GM19372 (cell line): ENCODE results near the gene HLA-DRA.

ENCODE experiments used
- ATAC-seq: cut with Tn5 transposase; IDR thresholded peaks from one replicate; pipeline ENCODE4 v1.9.1; 2021; ENCODE audit warnings: mild to moderate bottlenecking, low read depth, moderate library complexity; ENCODE audit not compliant: unreplicated experiment

The HLA-DRA gene

GRCh38 chr6:32473376-32474348 is 34.0 kb downstream of the HLA-DRA start:
- peak; percentile 81 for ATAC-seq

DNA sequence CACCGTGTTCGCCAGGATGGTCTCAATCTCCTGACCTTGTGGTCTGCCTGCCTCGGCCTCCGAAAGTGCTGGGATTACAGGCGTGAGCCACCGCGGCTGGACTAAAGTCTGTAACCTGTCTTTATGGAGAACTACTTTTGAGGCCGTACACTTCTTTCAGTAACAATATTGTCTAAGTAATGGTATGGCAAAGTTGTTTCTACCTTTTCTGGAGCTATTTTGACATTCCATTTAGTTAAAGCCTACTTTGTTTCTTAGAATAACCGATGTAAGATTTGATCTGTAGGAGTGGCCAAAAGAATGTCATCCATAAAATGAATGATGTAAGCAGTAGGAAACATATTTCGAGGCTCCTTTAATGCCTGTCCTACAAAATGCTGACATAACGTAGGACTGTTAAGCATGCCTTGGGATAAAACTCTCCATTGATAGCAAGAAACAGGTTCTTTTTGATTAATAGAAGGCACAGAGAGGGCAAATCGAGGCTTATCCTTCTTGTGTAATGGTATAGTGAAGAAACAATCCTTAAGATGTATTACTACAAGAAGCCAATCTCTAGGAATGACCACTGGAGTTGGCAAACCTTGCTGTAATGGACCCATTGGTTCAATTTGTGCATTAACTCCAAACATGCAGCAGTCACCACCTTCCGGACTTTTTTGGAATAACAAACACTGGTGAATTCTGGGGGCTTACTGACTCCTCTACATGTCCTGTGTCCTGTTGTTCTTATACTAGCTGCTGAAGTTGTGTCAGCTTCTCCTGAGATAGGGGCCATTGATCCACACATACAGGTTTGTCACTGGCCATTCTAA is 35.9 kb downstream of the HLA-DRA start:
- ATAC-seq: no peak

DNA sequence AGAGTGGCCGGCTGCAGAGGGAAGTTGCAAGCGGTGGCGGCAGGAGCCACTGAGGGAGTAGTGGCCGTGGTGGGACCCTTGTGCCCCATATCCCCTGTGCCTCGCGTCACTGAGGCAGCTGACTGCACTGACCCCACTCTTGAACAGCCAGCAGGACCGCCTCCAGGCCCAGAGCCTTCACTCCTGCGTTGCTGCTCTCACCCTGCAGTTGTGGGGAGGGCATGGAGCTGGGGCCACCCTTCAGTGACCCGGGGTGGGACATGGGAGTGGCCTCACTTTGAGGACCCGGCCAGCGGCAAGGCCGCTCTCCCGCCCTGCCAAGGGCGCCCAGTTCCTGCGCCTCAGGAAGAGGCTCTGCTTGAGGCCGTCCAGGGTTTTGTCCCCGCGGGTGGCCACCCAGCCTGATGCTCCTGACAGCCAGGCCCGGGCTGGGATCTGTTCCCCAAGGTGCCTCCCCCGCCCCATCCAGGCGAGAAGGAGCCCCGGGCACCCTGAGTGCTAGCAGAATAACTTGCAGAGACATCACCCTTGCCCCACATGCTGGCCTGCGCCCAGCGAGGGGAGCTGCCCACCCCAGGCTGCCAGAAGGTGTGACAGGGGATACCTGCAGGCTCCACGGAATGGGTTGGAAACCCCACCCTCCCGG is 44.4 kb downstream of the HLA-DRA start:
- no peak for ATAC-seq

DNA sequence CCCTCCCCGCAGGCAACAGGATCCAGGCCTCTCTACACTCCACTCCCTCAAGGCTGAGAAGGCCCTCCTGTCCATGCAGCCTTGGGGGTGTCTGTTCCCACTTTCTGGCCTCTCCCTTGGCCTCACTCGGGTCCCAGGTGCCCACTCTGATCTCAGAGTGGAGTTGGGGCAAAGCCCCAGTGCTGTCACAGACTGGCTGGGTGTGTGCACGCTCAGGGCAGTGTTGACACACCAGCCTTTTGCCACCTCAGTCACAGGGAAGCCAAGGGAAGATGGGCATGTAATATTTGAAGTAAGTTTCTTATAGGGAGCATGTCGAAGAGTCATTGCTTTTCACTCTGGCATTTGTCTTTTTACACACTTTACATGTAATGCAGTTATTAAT is 44.9 kb downstream of the HLA-DRA start:
- no peak for ATAC-seq

- ATAC-seq: no peak
These were observed 48.4 kb downstream of the HLA-DRA start for GRCh38 chr6:32488083-32488482.

DNA sequence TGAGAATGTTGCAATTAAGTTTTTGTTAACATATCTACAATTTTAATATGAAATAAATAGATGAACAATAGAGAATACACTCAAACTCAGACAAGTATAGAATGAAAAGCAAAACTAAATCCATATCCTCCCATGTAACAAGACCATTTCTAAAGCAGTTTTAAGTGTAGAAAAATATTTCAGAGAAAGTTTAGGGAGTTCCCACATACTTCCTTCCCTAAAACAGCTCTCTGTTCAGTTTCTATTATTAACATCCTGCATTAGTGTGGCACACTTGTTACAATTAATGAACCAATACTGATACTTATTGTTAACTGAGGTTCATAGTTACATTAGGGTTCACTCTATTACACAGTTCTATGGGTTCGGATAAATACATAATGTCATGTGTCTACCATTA is 52.0 kb downstream of the HLA-DRA start:
- no peak for ATAC-seq

DNA sequence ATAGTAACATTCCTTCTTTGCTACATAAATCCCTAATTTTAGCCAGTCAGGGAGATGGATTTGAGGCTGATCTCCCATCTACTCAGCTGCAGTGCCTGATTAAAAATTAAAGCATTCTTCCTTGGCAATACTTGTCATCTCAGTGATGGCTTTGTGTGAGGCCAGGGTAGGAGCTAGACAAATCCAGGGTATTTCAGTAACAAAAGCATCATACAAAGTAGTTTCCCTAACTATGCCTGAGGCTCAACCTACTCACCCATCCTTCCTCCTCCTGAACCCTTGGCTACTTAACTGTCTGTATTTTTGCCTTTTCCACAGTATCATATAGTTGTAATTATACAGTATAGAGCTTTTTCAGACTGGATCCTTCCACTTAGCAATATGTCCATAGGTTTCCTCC is 52.7 kb downstream of the HLA-DRA start:
- ATAC-seq: no peak
